CD14-positive monocyte (primary cell): ENCODE results near the gene DIS3L2. TPM values are rescaled to one million over a fixed set of nuclear protein-coding genes. Genes with fewer than 3 reads are reported as not detected.
A peak's percentile ranks its signal among the peaks of the same experiment; 100 is the strongest.

Experiments used
- DNase-seq, 3 donors: peaks; one replicate each; pipeline ENCODE4 v3.0.0-alpha.2; 2011 to 2022
- H2AFZ ChIP-seq: 2 replicates; pipeline ENCODE4 v1.6.0; 2012; ENCODE audit warnings: mild to moderate bottlenecking, low read depth, low read length, inconsistent platforms; ENCODE audit not compliant: insufficient read depth, poor library complexity, severe bottlenecking
- H3K27ac ChIP-seq, 2 donors: 1 replicate in 1 of 2; 2 replicates in 1 of 2; pipeline ENCODE4 v1.5.1; 2012 to 2013; ENCODE audit warnings: low read length in 2 of 2, control low read depth in 1 of 2, inconsistent platforms in 1 of 2, low read depth in 1 of 2, mild to moderate bottlenecking in 1 of 2
- H3K27me3 ChIP-seq, 2 donors: one replicate each; pipeline versions ENCODE4 v1.6.0 to v1.6.1; 2011 to 2013; ENCODE audit warnings: low read length in 2 of 2; ENCODE audit not compliant: control insufficient read depth in 2 of 2, insufficient read depth in 2 of 2
- H3K36me3 ChIP-seq, 2 donors: replicated peaks in 1 of 2; 1 replicate in 1 of 2; 2 replicates in 1 of 2; pipeline versions ENCODE4 v1.5.1 to v1.6.1; 2012 to 2013; ENCODE audit warnings: low read length in 2 of 2, control low read depth in 1 of 2, inconsistent platforms in 1 of 2, mild to moderate bottlenecking in 1 of 2; ENCODE audit not compliant: insufficient read depth in 2 of 2, control insufficient read depth in 1 of 2
- H3K4me1 ChIP-seq, 2 donors: 1 replicate in 1 of 2; 2 replicates in 1 of 2; pipeline versions ENCODE4 v1.5.1 to v1.6.1; 2012 to 2013; ENCODE audit warnings: low read length in 2 of 2, control low read depth in 1 of 2, inconsistent platforms in 1 of 2, mild to moderate bottlenecking in 1 of 2, moderate library complexity in 1 of 2; ENCODE audit not compliant: insufficient read depth in 2 of 2, control insufficient read depth in 1 of 2
- H3K4me2 ChIP-seq: replicated peaks from 2 replicates; pipeline ENCODE3; 2012; ENCODE audit warnings: low read length, moderate library complexity, mild to moderate bottlenecking; ENCODE audit not compliant: poor library complexity, severe bottlenecking; ENCODE audit errors: extremely low read depth
- H3K4me3 ChIP-seq, 3 experiments: fragments of 200-600 bp in 1 of 3; sonication (generic) in 1 of 3; replicated peaks in 1 of 3; 1 replicate in 2 of 3; 2 replicates in 1 of 3; pipeline ENCODE4 v1.5.1; 2011 to 2013; ENCODE audit warnings: low read length in 3 of 3, mild to moderate bottlenecking in 3 of 3, control low read depth in 2 of 3, low read depth in 2 of 3, inconsistent platforms in 1 of 3, moderate library complexity in 1 of 3
- H3K79me2 ChIP-seq: 2 replicates; pipeline ENCODE4 v1.6.0; 2012; ENCODE audit warnings: mild to moderate bottlenecking, control low read depth, inconsistent platforms, low read length, moderate library complexity; ENCODE audit not compliant: insufficient read depth
- H3K9ac ChIP-seq: 2 replicates; pipeline ENCODE4 v1.6.0; 2017; ENCODE audit warnings: low read length, mild to moderate bottlenecking; ENCODE audit not compliant: insufficient read depth, poor library complexity, severe bottlenecking
- H3K9me3 ChIP-seq, 2 donors: replicated peaks in 1 of 2; 1 replicate in 1 of 2; 2 replicates in 1 of 2; pipeline versions ENCODE4 v1.5.1 to v1.6.1; 2012 to 2013; ENCODE audit warnings: low read length in 2 of 2, control low read depth in 1 of 2; ENCODE audit not compliant: control insufficient read depth in 1 of 2, insufficient read depth in 1 of 2
- H4K20me1 ChIP-seq: 2 replicates; pipeline ENCODE4 v1.6.0; 2012; ENCODE audit warnings: mild to moderate bottlenecking, low read length, control low read depth, moderate library complexity; ENCODE audit not compliant: insufficient read depth
- H3K27ac Mint-ChIP-seq, 7 donors: one replicate each; pipeline ENCODE4 v1.8.0; 2020; ENCODE audit warnings: mild to moderate bottlenecking in 7 of 7, mixed read lengths in 7 of 7, moderate library complexity in 6 of 7, inconsistent platforms in 2 of 7
- H3K27me3 Mint-ChIP-seq, 3 donors: one replicate each; pipeline ENCODE4 v1.8.0; 2021 to 2022; ENCODE audit warnings: low read depth in 3 of 3, mild to moderate bottlenecking in 3 of 3, mixed read lengths in 3 of 3, moderate library complexity in 3 of 3, inconsistent platforms in 1 of 3
- H3K36me3 Mint-ChIP-seq, 2 donors: one replicate each; pipeline ENCODE4 v1.8.0; 2020; ENCODE audit warnings: mixed read lengths in 2 of 2, inconsistent platforms in 1 of 2, mild to moderate bottlenecking in 1 of 2
- H3K4me1 Mint-ChIP-seq: one replicate; pipeline ENCODE4 v1.8.0; 2020; ENCODE audit warnings: mild to moderate bottlenecking, mixed read lengths
- H3K4me3 Mint-ChIP-seq, 2 donors: one replicate each; pipeline ENCODE4 v1.8.0; 2020; ENCODE audit warnings: mild to moderate bottlenecking in 2 of 2, mixed read lengths in 2 of 2, moderate library complexity in 1 of 2
- H3K9me3 Mint-ChIP-seq, 7 donors: one replicate each; pipeline ENCODE4 v1.8.0; 2020 to 2022; ENCODE audit warnings: mixed read lengths in 7 of 7, mild to moderate bottlenecking in 6 of 7, moderate library complexity in 6 of 7, inconsistent platforms in 2 of 7
- CTCF ChIP-seq: fragments of 200-600 bp; IDR thresholded peaks from one replicate; pipeline ENCODE4 v1.8.0; 2022; ENCODE audit warnings: antibody characterized with exemption, mild to moderate bottlenecking
- WGBS: methylation state at CpG from one replicate; pipeline ENCODE4 v1.1.5; 2013; ENCODE audit warnings: missing lambda C conversion rate; ENCODE audit not compliant: insufficient coverage; 5-methylcytosine and 5-hydroxymethylcytosine counted together
- intact Hi-C, 2 donors: fragments of 100-400 bp; cut with micrococcal nuclease; formaldehyde crosslinking; loops; one replicate each; pipeline versions ENCODE4 v1.15.0 to v1.15.1; 2023
- polyA plus RNA-seq, 3 donors: library from polyadenylated mRNA; depleted of rRNA in 1 of 3; unstranded in 2 of 3; stranded (reverse) in 1 of 3; fragments of 300-500 nt in 2 of 3; fragments of >200 nt in 1 of 3; fragmentation: Illumina TruSeq in 2 of 3; gene quantifications; 1 replicate in 2 of 3; 2 replicates in 1 of 3; pipeline ENCODE4 v1.2.3, GENCODE V29; 2012 to 2021

Gene DIS3L2
- polyA plus RNA-seq, 3 donors, result 6.0 to 21.7 (median 6.4) TPM

GRCh38 chr2:231926180-231926741 lies 35.3 kb upstream of the DIS3L2 start, which contains the start of gene NPPC:
Gene NPPC, minus strand, starts transcription at chr2:231926396. Its CDS starts 147 bp downstream, at chr2:231926249.
- Mint-ChIP-seq H3K4me1 (peaks cover 12% of the 10 kb centered on the region), H3K27ac (no peak within 1 kb of the TSS), H3K36me3 (peaks cover 0 to 4% of the 10 kb centered on the region in 2 donors), H3K27me3 (peaks cover 52 to 79% (median 60%) of the 10 kb centered on the region in 3 donors), H3K4me3 (peak within 1 kb of the TSS; percentile 59 to 86), H3K9me3 (peaks cover 0 to 12% (median 2%) of the 10 kb centered on the region in 7 donors)
- H3K36me3 ChIP-seq, result no peaks in the 10 kb centered on the region
- H3K79me2 ChIP-seq, result no peaks in the 10 kb centered on the region
- H3K9me3 ChIP-seq, result peaks cover 0 to 18% of the 10 kb centered on the region in 2 donors
- H3K27ac ChIP-seq, result no peak within 1 kb of the TSS
- under 1% methylated on average over 51 of the region's 54 CpGs for WGBS
- H4K20me1 ChIP-seq, result no peaks in the 10 kb centered on the region
- H3K4me1 ChIP-seq, result peaks cover 16 to 24% of the 10 kb centered on the region in 2 donors
- peak within 1 kb of the TSS in 1 of 3 experiments; percentile 65 for H3K4me3 ChIP-seq
- H3K27me3 ChIP-seq, result peaks cover 28 to 68% of the 10 kb centered on the region in 2 donors
- peak within 1 kb of the TSS; percentile 70 for H3K4me2 ChIP-seq
- TF ChIP-seq CTCF, result no peak
- H2AFZ ChIP-seq, result peak within 1 kb of the TSS; percentile 65
- H3K9ac ChIP-seq, result no peak within 1 kb of the TSS
- DNase-seq, result no peak
- intact Hi-C loops, result loop anchor here (10.0 kb wide), 2 partner anchors 209 to 219 kb away; no protein-coding TSS in a partner anchor

GRCh38 chr2:231926761-231927565 lies 34.5 kb upstream of the DIS3L2 start:
- Mint-ChIP-seq H3K4me1 (peaks cover 12% of the 10 kb centered on the region), H3K27ac (peak overlapping the region in 1 of 7 donors; percentile 33), H3K36me3 (peaks cover 0 to 4% of the 10 kb centered on the region in 2 donors), H3K9me3 (peaks cover 0 to 12% (median 2%) of the 10 kb centered on the region in 7 donors), H3K27me3 (peaks cover 52 to 77% (median 60%) of the 10 kb centered on the region in 3 donors), H3K4me3 (peak overlapping the region in 1 of 2 donors; percentile 86)
- Histone ChIP-seq H3K4me2 (peak overlapping the region; percentile 70), H2AFZ (no peak overlapping the region), H3K27me3 (peaks cover 28 to 68% of the 10 kb centered on the region in 2 donors), H3K27ac (no peak overlapping the region), H3K4me1 (peaks cover 16 to 24% of the 10 kb centered on the region in 2 donors), H3K9me3 (peaks cover 0 to 18% of the 10 kb centered on the region in 2 donors), H3K79me2 (no peaks in the 10 kb centered on the region), H3K36me3 (no peaks in the 10 kb centered on the region), H3K4me3 (peak overlapping the region in 1 of 3 experiments; percentile 65), H4K20me1 (no peaks in the 10 kb centered on the region), H3K9ac (no peak overlapping the region)
- no peak for TF ChIP-seq CTCF
- WGBS, result 6% methylated on average over 47 of the region's 51 CpGs
- peak; percentile 4 to 25 (median 20) for DNase-seq
- intact Hi-C loops, result loop anchor here (10.0 kb wide), 2 partner anchors 208 to 218 kb away; no protein-coding TSS in a partner anchor
